ENCODE measurements around the gene SULT1C3.

Gene SULT1C3

DNA sequence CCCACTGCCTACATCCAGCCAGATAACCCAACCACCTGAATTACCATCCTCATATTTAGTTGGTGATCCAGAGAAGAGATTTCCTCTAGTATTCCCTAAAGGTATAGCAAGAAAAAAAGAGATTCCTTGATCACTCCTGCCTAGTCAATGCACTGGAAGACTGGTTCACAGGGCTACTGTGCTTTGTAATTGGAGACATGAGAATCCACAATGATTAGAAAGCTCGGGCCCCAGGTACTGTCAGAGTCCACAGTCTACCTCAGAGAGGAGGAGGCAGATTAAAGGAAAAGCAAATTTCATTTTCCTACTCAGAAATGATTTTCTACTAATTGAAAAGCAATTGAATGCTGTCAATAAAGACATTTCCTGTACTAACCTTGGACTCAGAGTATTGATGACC is 22.3 kb downstream of the SULT1C3 start (continued):
- TF ChIP-seq, protein P1, sequence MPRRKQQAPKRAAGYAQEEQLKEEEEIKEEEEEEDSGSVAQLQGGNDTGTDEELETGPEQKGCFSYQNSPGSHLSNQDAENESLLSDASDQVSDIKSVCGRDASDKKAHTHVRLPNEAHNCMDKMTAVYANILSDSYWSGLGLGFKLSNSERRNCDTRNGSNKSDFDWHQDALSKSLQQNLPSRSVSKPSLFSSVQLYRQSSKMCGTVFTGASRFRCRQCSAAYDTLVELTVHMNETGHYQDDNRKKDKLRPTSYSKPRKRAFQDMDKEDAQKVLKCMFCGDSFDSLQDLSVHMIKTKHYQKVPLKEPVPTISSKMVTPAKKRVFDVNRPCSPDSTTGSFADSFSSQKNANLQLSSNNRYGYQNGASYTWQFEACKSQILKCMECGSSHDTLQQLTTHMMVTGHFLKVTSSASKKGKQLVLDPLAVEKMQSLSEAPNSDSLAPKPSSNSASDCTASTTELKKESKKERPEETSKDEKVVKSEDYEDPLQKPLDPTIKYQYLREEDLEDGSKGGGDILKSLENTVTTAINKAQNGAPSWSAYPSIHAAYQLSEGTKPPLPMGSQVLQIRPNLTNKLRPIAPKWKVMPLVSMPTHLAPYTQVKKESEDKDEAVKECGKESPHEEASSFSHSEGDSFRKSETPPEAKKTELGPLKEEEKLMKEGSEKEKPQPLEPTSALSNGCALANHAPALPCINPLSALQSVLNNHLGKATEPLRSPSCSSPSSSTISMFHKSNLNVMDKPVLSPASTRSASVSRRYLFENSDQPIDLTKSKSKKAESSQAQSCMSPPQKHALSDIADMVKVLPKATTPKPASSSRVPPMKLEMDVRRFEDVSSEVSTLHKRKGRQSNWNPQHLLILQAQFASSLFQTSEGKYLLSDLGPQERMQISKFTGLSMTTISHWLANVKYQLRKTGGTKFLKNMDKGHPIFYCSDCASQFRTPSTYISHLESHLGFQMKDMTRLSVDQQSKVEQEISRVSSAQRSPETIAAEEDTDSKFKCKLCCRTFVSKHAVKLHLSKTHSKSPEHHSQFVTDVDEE (CRISPR knock-in tag; IDR thresholded peaks at IDR 0.05): no peak
- TF ChIP-seq, protein P2, sequence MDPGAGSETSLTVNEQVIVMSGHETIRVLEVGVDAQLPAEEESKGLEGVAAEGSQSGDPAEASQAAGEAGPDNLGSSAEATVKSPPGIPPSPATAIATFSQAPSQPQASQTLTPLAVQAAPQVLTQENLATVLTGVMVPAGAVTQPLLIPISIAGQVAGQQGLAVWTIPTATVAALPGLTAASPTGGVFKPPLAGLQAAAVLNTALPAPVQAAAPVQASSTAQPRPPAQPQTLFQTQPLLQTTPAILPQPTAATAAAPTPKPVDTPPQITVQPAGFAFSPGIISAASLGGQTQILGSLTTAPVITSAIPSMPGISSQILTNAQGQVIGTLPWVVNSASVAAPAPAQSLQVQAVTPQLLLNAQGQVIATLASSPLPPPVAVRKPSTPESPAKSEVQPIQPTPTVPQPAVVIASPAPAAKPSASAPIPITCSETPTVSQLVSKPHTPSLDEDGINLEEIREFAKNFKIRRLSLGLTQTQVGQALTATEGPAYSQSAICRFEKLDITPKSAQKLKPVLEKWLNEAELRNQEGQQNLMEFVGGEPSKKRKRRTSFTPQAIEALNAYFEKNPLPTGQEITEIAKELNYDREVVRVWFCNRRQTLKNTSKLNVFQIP (CRISPR knock-in tag; IDR thresholded peaks at IDR 0.05; ENCODE audit: borderline replicate concordance, low read depth): no peak

DNA sequence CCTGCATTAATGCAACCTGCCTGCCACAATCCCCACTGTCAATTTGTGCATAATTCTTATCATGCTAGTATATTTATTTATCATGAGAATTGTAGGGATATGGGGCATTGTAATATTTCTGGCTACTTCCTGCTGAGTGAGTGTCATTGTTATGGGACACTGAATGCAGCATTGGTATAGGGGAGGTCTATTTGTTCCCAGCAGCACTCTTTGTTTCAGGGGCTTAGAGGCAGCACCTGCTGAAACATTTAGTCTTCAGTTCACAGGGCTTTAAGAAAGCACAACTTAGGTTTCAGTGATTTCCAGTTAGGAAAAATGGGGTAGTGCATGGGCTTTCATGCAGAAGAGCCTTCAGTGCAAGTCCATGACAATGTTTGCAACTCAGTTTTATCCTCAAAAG is 23.6 kb downstream of the SULT1C3 start:
- ATAC-seq: no peak
- TF ChIP-seq ISL1 (CRISPR knock-in tag; IDR thresholded peaks at IDR 0.05) (no peak), ZFP30 (CRISPR knock-in tag; IDR thresholded peaks at IDR 0.05) (no peak), TOX (CRISPR knock-in tag; IDR thresholded peaks at IDR 0.05; ENCODE audit: borderline replicate concordance) (no peak), ARNTL (CRISPR knock-in tag; IDR thresholded peaks at IDR 0.05; ENCODE audit: borderline replicate concordance, low read depth) (no peak), GLIS3 (CRISPR knock-in tag; IDR thresholded peaks at IDR 0.05) (no peak), ZFP3 (CRISPR knock-in tag; IDR thresholded peaks at IDR 0.05) (no peak), ZNF565 (CRISPR knock-in tag; conservative IDR thresholded peaks at IDR 0.05; ENCODE audit: low read depth) (no peak), PPARA (CRISPR knock-in tag; IDR thresholded peaks at IDR 0.05; ENCODE audit: borderline replicate concordance) (no peak), ZNF8 (CRISPR knock-in tag; IDR thresholded peaks at IDR 0.05) (no peak), ZC3H10 (CRISPR knock-in tag; IDR thresholded peaks at IDR 0.05) (no peak), CSDC2 (CRISPR knock-in tag; IDR thresholded peaks at IDR 0.05) (no peak), RARB (CRISPR knock-in tag; IDR thresholded peaks at IDR 0.05) (no peak), ZNF70 (CRISPR knock-in tag; IDR thresholded peaks at IDR 0.05) (no peak), BACH2 (CRISPR knock-in tag; IDR thresholded peaks at IDR 0.05; ENCODE audit: borderline replicate concordance) (no peak), ESRRG (CRISPR knock-in tag; IDR thresholded peaks at IDR 0.05) (no peak)
- TF ChIP-seq, protein P3, sequence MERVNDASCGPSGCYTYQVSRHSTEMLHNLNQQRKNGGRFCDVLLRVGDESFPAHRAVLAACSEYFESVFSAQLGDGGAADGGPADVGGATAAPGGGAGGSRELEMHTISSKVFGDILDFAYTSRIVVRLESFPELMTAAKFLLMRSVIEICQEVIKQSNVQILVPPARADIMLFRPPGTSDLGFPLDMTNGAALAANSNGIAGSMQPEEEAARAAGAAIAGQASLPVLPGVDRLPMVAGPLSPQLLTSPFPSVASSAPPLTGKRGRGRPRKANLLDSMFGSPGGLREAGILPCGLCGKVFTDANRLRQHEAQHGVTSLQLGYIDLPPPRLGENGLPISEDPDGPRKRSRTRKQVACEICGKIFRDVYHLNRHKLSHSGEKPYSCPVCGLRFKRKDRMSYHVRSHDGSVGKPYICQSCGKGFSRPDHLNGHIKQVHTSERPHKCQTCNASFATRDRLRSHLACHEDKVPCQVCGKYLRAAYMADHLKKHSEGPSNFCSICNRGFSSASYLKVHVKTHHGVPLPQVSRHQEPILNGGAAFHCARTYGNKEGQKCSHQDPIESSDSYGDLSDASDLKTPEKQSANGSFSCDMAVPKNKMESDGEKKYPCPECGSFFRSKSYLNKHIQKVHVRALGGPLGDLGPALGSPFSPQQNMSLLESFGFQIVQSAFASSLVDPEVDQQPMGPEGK (CRISPR knock-in tag; IDR thresholded peaks at IDR 0.05; ENCODE audit: borderline replicate concordance): no peak
- TF ChIP-seq, protein P4, sequence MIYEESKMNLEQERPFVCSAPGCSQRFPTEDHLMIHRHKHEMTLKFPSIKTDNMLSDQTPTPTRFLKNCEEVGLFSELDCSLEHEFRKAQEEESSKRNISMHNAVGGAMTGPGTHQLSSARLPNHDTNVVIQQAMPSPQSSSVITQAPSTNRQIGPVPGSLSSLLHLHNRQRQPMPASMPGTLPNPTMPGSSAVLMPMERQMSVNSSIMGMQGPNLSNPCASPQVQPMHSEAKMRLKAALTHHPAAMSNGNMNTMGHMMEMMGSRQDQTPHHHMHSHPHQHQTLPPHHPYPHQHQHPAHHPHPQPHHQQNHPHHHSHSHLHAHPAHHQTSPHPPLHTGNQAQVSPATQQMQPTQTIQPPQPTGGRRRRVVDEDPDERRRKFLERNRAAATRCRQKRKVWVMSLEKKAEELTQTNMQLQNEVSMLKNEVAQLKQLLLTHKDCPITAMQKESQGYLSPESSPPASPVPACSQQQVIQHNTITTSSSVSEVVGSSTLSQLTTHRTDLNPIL (CRISPR knock-in tag; IDR thresholded peaks at IDR 0.05; ENCODE audit: low read depth): no peak
- TF ChIP-seq, protein P2 (CRISPR knock-in tag; IDR thresholded peaks at IDR 0.05; ENCODE audit: borderline replicate concordance, low read depth): no peak
- TF ChIP-seq, protein P5, sequence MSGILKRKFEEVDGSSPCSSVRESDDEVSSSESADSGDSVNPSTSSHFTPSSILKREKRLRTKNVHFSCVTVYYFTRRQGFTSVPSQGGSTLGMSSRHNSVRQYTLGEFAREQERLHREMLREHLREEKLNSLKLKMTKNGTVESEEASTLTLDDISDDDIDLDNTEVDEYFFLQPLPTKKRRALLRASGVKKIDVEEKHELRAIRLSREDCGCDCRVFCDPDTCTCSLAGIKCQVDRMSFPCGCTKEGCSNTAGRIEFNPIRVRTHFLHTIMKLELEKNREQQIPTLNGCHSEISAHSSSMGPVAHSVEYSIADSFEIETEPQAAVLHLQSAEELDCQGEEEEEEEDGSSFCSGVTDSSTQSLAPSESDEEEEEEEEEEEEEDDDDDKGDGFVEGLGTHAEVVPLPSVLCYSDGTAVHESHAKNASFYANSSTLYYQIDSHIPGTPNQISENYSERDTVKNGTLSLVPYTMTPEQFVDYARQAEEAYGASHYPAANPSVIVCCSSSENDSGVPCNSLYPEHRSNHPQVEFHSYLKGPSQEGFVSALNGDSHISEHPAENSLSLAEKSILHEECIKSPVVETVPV (CRISPR knock-in tag; IDR thresholded peaks at IDR 0.05): no peak
- TF ChIP-seq, protein P1 (CRISPR knock-in tag; IDR thresholded peaks at IDR 0.05): no peak

All from SK-N-SH treated with all-trans-retinoic acid at 6 μM for 48 hours (cell line).